H54 (cell line): Measurements from ENCODE around the gene LGMN.

Source experiments
- DNase-seq: peaks from one replicate; pipeline ENCODE4 v3.0.0; 2011; ENCODE audit warnings: low spot score, mixed read lengths; ENCODE audit not compliant: insufficient read length
- FAIRE-seq: peaks from 3 replicates; lab custom pipeline; 2011; peaks lifted over from hg19 to GRCh38; lab: Jason Lieb, UNC
- POLR2A ChIP-seq: IDR thresholded peaks from 2 replicates; pipeline ENCODE4 v1.6.1; 2011; ENCODE audit warnings: low read depth, mild to moderate bottlenecking, low read length

Gene LGMN

GRCh38 chr14:92656306-92657081 is 91.9 kb downstream of the LGMN start:
- DNase-seq = no peak
- no peak for TF ChIP-seq POLR2A
- FAIRE-seq = no peak

- DNase-seq (no peak), FAIRE-seq (no peak)
- no peak for TF ChIP-seq POLR2A
These were observed 92.8 kb downstream of the LGMN start for GRCh38 chr14:92655419-92656201.

GRCh38 chr14:92654239-92654901 is 94.1 kb downstream of the LGMN start:
- FAIRE-seq = no peak
- DNase-seq = no peak

More at GRCh38 chr14:92654239-92654901, 94.1 kb downstream of the LGMN start:
- no peak for TF ChIP-seq POLR2A
